Dermis lymphatic vessel endothelial cell (primary cell): ENCODE results near the gene ZNF280B. TPM values are rescaled to one million over a fixed set of nuclear protein-coding genes. Genes with fewer than 3 reads are reported as not detected.

Experiments used
- total RNA-seq: library from RNA; depleted of rRNA; stranded (reverse); fragments of >200 nt; gene quantifications from 2 replicates; pipeline ENCODE4 v1.2.1, GENCODE V29; 2014

The ZNF280B gene
- total RNA-seq, result 0.43 and 0.54 TPM in 2 replicates

GRCh38 chr22:22508274-22509176 lies at the start of gene ZNF280B:
TSS of gene ZNF280B (minus strand) at chr22:22508742. CDS start at chr22:22489398, 19,344 bp downstream.

GRCh38 chr22:22520020-22520656 lies 11.6 kb upstream of the ZNF280B start, which contains the start of gene ZNF280A:
TSS of gene ZNF280A (minus strand) at chr22:22520270. CDS start at chr22:22515630, 4,640 bp downstream.

Other genes with a start within 250 kb of the ZNF280B start
- not detected in 2 replicates for gene ZNF280A, start 11.5 kb upstream of the ZNF280B start, total RNA-seq
- gene PRAME, start 50.5 kb upstream of the ZNF280B start, total RNA-seq, result not detected in 2 replicates
- gene GGTLC2, start 135.9 kb upstream of the ZNF280B start, total RNA-seq, result not detected in 2 replicates